ENCODE measurements around the gene IER3.

The IER3 gene

DNA sequence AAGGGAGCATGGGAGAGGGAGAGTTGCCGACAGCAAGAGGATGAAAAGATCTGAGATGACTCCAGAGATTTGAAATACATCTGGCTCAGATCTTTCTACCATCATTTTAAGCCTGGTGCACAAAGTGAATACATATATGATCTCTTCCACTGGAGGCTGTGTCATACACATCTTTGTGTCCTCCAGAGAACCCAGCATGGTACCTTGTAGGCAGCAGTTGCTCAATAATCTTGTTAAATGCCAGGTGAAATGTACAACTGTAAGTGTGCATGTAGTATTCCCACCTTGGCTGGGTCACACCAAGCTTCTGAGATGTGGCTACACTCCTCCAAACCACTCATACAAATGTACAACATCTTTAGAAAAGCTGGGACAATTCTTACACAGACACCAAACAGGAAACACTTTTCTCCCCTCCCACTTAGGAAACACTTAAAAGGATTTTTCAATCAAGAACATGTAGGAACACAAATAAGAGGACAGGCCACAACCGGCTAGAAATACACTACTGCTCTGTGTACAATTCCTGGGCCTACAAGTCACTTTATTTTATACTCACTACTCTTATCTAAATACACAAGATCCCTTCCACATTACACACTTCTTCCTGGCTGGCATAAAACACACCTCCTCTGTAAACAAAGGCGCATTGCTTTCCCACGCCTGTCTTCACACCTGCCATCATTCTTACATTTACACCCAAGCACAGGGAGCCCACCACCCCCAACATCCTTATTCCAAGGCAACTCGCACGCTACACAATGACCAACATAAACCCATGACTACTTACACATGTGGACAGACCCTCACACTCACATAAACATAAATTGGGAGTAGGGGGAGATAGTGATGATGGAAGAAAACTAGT is 3.8 kb upstream of the IER3 start:
- in situ Hi-C loops (cut with MboI; ENCODE audit: low sequenced_read_pairs): loop anchor here (10.0 kb wide), 1 partner anchor 327 kb away; no protein-coding TSS in a partner anchor
- DNase-seq (ENCODE audit: low spot score in 2 of 2): no peak
- peaks cover 7% of the 10 kb centered on the region for H3K4me1 ChIP-seq
- no peaks in the 10 kb centered on the region for H3K9me3 ChIP-seq
- no peaks in the 10 kb centered on the region for H3K36me3 ChIP-seq (replicated peaks)
- H3K27me3 ChIP-seq (ENCODE audit: low read depth): no peaks in the 10 kb centered on the region
- H3K4me3 ChIP-seq: no peak overlapping the region

DNA sequence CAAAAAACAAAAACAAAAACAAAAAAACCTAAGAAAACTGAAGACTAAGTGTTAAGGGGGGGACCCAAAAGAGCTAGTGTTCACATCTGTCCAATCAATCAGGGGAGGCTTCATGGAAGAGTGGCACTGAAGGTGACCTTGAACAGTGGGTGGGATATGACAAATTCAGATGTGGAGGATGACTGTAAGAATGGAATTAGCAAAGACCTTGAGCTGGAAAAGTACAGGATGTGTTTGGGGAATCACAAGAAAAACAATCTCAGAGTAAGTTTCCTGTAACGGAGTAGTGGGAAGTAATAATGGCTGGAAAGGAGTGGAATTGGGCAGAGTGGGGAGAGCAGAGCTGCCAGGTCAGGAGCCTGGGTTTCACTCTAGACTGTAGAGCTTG is 2.9 kb upstream of the IER3 start:
- H3K4me3 ChIP-seq: no peak overlapping the region
- H3K4me1 ChIP-seq: peaks cover 7% of the 10 kb centered on the region
- H3K36me3 ChIP-seq (replicated peaks): no peaks in the 10 kb centered on the region
- H3K27me3 ChIP-seq (ENCODE audit: low read depth): no peaks in the 10 kb centered on the region
- no peak for DNase-seq (ENCODE audit: low spot score in 2 of 2)
- in situ Hi-C loops (cut with MboI; ENCODE audit: low sequenced_read_pairs): loop anchor here (10.0 kb wide), 1 partner anchor 328 kb away; no protein-coding TSS in a partner anchor
- H3K9me3 ChIP-seq: no peaks in the 10 kb centered on the region

DNA sequence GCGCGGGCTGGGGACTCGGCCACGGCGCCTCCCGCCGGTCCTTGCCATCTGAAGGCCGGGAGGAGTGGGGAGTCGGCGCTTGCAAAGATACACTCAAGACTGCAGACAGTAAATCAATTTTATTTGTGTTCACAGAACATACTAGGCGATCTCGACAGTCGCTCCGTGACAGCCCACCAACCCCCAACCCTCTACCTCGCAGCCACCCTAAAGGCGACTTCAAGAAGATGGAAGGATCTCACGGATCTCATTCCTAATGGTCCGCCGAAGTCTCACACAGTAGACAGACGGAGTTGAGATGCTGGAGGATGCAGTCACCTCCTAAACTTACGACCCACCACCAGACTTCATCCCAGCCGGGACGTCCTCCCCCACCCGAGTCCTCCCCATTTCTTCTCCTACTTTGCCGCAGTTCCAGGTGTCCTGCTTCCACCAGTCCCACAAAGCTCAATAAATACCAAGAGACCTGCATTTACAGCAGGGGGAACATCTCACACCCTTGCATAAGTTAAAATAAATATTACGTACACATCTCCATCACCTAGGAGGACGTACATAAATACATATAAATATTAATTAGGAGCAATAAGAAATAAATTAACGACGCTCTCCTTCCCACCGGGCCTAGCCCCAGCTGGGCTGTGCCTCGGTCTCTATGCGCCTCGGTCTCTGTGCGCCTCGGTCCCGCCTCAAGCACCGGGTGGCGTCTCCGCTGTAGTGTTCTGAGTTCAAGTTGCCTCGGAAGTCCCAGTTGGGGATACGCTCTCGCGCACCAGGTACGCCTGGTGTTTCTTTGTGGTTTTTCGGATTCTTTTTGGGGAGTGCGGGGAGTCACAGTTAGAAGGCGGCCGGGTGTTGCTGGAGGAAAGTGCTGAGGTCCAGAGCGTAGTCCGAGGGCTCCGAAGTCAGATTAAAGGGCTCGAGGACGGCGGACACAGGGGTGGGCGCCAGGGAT is 971 bp downstream of the IER3 start:
- Histone ChIP-seq H3K27me3 (ENCODE audit: low read depth) (no peaks in the 10 kb centered on the region), H3K4me3 (peak overlapping the region; percentile 78), H3K4me1 (peaks cover 10% of the 10 kb centered on the region), H3K36me3 (replicated peaks) (peaks cover 29% of the 10 kb centered on the region), H3K9me3 (no peaks in the 10 kb centered on the region)
- DNase-seq (ENCODE audit: low spot score in 2 of 2): peak in 1 of 2 experiments; percentile 31
- in situ Hi-C loops (cut with MboI; ENCODE audit: low sequenced_read_pairs): loop anchor here (10.0 kb wide), 1 partner anchor 331 kb away; no protein-coding TSS in a partner anchor

DNA sequence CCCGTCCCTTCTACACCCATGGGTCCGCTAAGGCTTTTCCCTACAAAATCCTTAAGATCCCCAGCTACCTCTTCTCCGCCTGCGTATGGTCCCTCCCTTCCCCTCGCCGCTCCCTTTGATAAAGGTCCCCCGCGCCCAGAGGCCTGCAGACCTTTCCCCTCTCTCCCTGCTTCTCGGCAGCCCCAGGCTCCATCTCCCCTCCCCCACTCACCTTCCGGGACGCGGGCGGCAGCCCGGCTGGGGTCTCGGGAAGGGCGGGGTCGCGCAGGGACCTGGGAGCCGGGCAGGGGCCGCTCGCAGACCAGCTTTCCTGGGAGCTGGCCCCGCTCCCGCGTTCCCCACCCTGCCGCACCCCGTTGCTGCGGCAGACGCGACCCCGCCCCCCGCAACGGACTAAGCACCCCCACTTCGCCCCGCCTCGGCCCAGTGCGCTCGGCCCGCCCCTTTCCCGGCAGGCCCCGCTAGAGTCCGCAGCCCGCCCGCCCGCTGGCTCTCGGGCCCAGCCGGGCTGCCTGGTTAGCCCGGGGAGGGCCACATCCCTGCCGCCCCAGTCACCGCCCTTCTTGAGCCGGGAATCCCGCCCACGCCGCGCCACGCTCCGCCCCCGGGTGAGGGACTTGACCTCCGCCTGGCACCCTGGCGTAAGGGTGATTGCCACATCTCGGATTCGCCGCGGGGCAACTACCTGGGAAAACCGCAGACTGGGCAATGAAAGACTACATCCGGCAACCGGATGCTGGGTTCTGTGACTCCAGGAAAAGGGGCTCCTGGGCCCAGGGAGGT is 1.8 kb downstream of the IER3 start, which contains the start of gene FLOT1:
FLOT1 (minus strand) TSS at position 372 of the 783 bp plus-strand sequence. CDS start 498 bp downstream, outside the sequence.
- Histone ChIP-seq H3K4me1 (peaks cover 10% of the 10 kb centered on the region), H3K27me3 (ENCODE audit: low read depth) (no peaks in the 10 kb centered on the region), H3K4me3 (peak within 1 kb of the TSS; percentile 78), H3K9me3 (no peaks in the 10 kb centered on the region), H3K36me3 (replicated peaks) (peaks cover 37% of the 10 kb centered on the region)
- in situ Hi-C loops (cut with MboI; ENCODE audit: low sequenced_read_pairs): loop anchor here (10.0 kb wide), 1 partner anchor 332 kb away; no protein-coding TSS in a partner anchor
- DNase-seq (ENCODE audit: low spot score in 2 of 2): peak; percentile 84 to 97

DNA sequence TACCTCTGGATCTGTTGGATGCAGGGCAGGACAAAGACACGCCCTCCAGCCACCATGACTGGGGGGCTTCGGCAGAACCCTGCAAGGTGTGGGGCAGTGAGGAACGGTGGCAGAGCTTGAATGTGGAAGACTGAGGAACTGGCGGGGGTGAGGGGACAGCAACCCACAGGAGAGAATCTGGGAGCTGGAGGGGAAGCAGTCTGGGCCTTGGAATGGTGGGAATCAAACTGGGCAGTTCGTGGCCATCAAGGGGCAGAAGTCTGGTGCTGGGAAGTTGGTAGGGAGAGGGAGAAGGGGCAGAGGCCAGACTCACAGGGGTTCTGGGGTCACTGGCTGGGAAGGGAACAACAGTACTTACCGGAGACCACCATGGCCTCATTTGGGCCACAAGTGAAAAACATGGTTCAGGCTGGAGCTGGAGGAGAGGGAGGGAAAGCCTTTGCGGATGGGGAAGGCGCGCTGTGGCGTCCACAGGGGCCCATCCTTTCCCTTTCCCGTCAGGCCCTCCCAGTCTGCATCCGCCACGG is 2.5 kb downstream of the IER3 start:
- Histone ChIP-seq H3K4me3 (peak overlapping the region; percentile 78), H3K27me3 (ENCODE audit: low read depth) (no peaks in the 10 kb centered on the region), H3K4me1 (peaks cover 10% of the 10 kb centered on the region), H3K36me3 (replicated peaks) (peaks cover 43% of the 10 kb centered on the region), H3K9me3 (no peaks in the 10 kb centered on the region)
- no peak for DNase-seq (ENCODE audit: low spot score in 2 of 2)
- in situ Hi-C loops (cut with MboI; ENCODE audit: low sequenced_read_pairs): loop anchor here (10.0 kb wide), 1 partner anchor 333 kb away; no protein-coding TSS in a partner anchor

DNA sequence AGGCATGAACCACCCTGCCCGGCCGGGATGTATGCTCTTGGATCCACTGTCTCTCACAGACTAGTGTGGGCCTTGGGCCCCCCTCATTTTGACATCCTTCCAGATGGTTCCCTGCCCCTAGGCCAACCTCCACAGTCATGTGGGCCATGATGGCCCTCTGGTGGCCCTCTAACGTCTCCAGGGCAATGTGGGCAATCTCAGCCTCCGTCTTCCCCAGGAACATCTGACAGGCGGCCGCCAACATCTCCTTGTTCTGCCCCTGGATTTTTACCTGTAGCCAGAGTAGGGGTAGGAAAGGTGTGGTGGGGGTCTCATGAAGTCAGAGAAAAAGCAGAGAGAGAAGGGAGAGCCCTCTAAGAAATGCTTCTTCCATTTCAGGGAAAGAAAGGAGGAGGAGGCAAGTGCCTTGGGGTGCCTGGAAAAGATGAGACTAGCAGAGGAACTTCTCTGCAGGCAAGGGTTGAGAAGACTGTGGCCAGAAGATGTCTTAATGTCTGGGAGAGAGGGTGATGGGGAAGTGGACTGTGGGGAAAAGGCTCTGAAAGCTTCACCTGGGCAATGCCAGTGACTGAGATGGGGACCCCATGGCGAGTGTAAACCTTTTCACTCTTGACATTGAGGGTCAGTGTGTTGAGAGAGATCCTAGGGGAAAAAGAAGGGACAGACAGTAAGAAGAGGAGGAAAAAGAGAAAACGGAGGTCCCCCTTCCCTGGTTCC is 3.1 kb downstream of the IER3 start:
- H3K27me3 ChIP-seq (ENCODE audit: low read depth): no peaks in the 10 kb centered on the region
- no peaks in the 10 kb centered on the region for H3K9me3 ChIP-seq
- peaks cover 46% of the 10 kb centered on the region for H3K36me3 ChIP-seq (replicated peaks)
- DNase-seq (ENCODE audit: low spot score in 2 of 2): no peak
- in situ Hi-C loops (cut with MboI; ENCODE audit: low sequenced_read_pairs): loop anchor here (10.0 kb wide), 1 partner anchor 334 kb away; no protein-coding TSS in a partner anchor
- peaks cover 10% of the 10 kb centered on the region for H3K4me1 ChIP-seq
- H3K4me3 ChIP-seq: peak overlapping the region; percentile 78

DNA sequence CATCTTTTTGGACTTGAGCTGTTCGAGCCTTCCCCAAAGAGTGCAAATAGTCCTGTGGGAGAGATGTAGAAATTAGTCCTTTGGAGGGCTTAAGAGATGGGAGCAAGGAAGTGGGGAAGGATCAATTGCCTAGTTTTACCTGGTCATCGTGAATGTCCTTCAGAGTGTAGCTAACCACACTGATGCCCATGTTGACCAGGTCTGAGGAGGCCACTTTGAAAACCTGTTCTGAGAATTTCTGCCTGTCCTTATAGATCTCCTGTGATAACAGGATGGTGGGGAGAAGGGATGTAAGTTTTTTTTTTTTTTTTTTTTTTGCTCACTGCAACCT is 3.8 kb downstream of the IER3 start:
- peaks cover 53% of the 10 kb centered on the region for H3K36me3 ChIP-seq (replicated peaks)
- no peak for DNase-seq (ENCODE audit: low spot score in 2 of 2)
- H3K4me3 ChIP-seq: no peak overlapping the region
- no peaks in the 10 kb centered on the region for H3K27me3 ChIP-seq (ENCODE audit: low read depth)
- H3K9me3 ChIP-seq: no peaks in the 10 kb centered on the region
- H3K4me1 ChIP-seq: peaks cover 7% of the 10 kb centered on the region
- in situ Hi-C loops (cut with MboI; ENCODE audit: low sequenced_read_pairs): loop anchor here (10.0 kb wide), 1 partner anchor 334 kb away; no protein-coding TSS in a partner anchor

DNA sequence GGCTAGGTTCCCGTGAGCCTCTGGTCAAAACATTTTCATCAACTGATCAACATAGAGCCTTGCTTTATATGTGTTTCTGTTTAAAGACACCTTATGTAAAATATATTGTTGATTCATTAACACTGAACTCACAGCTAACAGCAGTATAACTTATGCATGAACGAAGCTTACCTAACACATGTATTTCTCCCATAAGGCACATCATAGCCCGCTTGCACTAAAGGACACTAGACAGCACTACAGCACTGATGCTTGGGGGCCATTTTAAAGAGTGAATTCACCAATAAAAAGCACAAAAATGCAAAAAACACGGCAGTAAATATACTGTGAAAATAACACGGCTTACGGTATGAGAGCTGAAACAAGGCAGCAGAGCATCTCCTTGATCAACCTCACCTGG is 5.8 kb downstream of the IER3 start:
- Histone ChIP-seq H3K27me3 (ENCODE audit: low read depth) (no peaks in the 10 kb centered on the region), H3K36me3 (replicated peaks) (peaks cover 62% of the 10 kb centered on the region), H3K4me3 (no peak overlapping the region), H3K9me3 (no peaks in the 10 kb centered on the region), H3K4me1 (peaks cover 3% of the 10 kb centered on the region; the same call in 1 of the 2 replicates)
- in situ Hi-C loops (cut with MboI; ENCODE audit: low sequenced_read_pairs): no loop called here
- no peak for DNase-seq (ENCODE audit: low spot score in 2 of 2)

DNA sequence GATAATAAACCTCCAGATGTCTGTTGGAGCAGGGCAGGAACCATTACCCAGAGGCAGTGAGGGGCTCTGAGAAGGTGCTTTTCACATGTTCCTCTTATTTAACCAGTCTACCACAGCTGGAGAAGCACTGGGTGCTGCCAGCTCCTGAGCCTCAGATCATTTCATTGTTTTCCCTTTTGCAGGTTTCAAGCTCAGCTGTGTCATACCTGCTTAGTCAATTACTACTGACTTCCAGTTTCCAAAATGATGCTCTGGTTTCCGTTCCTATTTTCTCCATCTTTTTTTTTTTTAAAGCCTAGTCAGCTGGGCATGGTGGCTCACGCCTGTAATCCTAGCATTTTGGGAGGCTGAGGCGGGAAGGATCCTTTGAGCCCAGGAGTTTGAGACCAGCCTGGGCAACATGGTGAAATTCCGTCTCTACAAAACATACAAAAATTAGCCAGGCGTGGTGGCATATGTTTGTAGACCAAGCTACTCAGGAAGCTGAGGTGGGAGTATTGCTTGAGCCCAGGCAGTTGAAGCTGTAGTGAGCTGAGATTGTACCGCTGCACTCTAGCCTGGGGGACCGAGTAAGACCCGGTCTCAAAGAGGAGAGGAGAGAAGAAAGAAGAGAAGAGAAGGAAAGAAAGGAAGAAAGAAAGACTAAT is 8.6 kb downstream of the IER3 start:
- H3K36me3 ChIP-seq (replicated peaks): peaks cover 65% of the 10 kb centered on the region
- no peak overlapping the region for H3K4me3 ChIP-seq
- no peaks in the 10 kb centered on the region for H3K27me3 ChIP-seq (ENCODE audit: low read depth)
- no peak for DNase-seq (ENCODE audit: low spot score in 2 of 2)
- in situ Hi-C loops (cut with MboI; ENCODE audit: low sequenced_read_pairs): no loop called here
- H3K9me3 ChIP-seq: no peaks in the 10 kb centered on the region
- no peaks in the 10 kb centered on the region for H3K4me1 ChIP-seq

DNA sequence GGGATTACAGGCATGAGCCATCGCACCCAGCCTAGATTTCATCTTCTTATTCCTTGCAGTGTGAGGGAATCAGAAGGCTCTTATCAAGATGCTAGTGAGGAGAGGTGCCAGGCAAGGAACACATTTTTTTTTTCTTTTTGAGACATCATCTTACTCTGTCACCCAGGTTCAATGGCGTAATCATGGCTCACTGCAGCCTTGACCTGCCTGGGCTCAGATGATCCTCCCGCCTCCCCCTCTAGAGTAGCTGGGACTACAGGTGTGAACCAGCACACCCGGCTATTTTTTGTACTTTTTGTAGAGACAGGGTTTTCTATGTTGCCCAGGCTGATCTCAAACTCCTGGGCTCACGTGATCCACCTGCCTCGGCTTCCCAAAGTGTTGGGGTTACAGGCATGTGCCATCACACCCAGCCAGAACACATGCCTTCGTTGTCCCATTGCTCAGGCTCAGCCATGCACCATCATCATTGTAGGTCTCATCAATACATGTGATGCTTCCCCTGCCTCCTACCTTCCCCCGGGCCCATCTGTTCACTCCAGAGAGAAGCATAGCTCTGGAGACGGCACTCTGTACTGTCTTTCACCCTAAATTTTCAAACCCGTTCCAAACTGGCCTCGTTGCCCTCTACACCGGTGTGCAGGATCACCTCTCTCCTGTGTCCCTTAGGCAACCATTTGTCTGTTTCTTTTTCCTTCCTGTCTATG is 12.0 kb downstream of the IER3 start:
- Histone ChIP-seq H3K4me1 (peaks cover 3% of the 10 kb centered on the region), H3K27me3 (ENCODE audit: low read depth) (no peaks in the 10 kb centered on the region), H3K9me3 (no peaks in the 10 kb centered on the region), H3K4me3 (no peak overlapping the region), H3K36me3 (replicated peaks) (peaks cover 56% of the 10 kb centered on the region)
- in situ Hi-C loops (cut with MboI; ENCODE audit: low sequenced_read_pairs): no loop called here
- DNase-seq (ENCODE audit: low spot score in 2 of 2): no peak

DNA sequence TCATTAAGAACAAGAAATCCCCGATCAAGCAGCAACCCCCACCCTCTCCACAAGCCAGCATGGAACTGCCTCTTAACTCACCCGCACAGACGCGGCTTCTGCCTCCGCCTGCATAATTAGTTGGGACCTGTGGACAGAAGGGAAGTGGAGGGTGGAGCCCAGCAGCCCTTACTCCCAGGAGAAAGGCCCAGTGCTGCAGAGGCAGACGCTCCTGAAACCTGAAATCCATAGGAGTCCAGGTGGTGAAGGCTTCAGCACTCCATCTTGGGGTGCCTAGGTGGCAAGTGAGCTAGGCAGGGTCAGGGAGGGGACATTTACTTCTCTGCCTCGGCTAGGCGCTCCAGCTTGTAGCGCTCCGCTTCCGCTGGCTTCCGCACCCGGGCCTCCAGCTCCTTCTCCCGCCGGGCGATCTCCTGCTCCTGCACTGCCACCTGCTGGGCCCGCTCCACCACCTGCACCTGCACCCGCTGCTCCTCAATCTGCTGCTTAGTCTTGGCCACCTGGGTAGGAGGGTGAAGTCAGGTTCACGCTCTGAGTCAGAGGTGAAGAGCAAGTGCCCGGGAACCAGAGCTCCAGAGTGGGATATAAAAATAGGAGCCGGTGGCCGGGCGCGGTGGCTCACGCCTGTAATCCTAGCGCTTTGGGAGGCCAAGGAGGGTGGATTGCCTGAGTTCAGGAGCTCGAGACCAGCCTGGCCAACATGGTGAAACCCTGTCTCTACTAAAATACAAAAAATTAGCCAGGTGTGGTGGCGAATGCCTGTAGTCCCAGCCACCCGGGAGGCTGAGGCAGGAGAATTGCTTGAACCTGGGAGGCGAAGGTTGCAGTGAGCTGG is 13.5 kb downstream of the IER3 start:
- in situ Hi-C loops (cut with MboI; ENCODE audit: low sequenced_read_pairs): no loop called here
- no peaks in the 10 kb centered on the region for H3K9me3 ChIP-seq
- H3K4me3 ChIP-seq: no peak overlapping the region
- H3K4me1 ChIP-seq: peaks cover 3% of the 10 kb centered on the region
- peak; percentile 65 to 89 for DNase-seq (ENCODE audit: low spot score in 2 of 2)
- no peaks in the 10 kb centered on the region for H3K27me3 ChIP-seq (ENCODE audit: low read depth)
- peaks cover 52% of the 10 kb centered on the region for H3K36me3 ChIP-seq (replicated peaks)
